NB4 (cell line): ENCODE data around the gene HES2.
"Not testable (repeated sequence)": the region's sequence is repeated elsewhere in the genome, so short reads cannot be mapped to it uniquely, and the experiment has no call there.

Source experiments
- DNase-seq: peaks from one replicate; pipeline ENCODE4 v3.0.0; 2010; ENCODE audit warnings: low read depth
- H3K4me3 ChIP-seq: one replicate; pipeline ENCODE4 v1.5.1; 2011; ENCODE audit warnings: mild to moderate bottlenecking, low read depth, low read length, moderate library complexity
- MYC ChIP-seq: IDR thresholded peaks from 2 replicates; pipeline ENCODE4 v1.6.1; 2011; ENCODE audit warnings: low read depth, low read length
- POLR2A ChIP-seq: IDR thresholded peaks from 2 replicates; pipeline ENCODE4 v1.6.1; 2011; ENCODE audit warnings: mild to moderate bottlenecking; ENCODE audit not compliant: insufficient read length; ENCODE audit errors: extremely low read depth
- TF ChIP-seq, protein P1 (sequence below): IDR thresholded peaks from one replicate; pipeline ENCODE4 v1.5.1; 2012; ENCODE audit warnings: low read depth, low read length
- TF ChIP-seq, protein P2 (sequence below): IDR thresholded peaks from 2 replicates; pipeline ENCODE4 v1.6.1; 2011; ENCODE audit warnings: low read depth, low read length

The HES2 gene

DNA sequence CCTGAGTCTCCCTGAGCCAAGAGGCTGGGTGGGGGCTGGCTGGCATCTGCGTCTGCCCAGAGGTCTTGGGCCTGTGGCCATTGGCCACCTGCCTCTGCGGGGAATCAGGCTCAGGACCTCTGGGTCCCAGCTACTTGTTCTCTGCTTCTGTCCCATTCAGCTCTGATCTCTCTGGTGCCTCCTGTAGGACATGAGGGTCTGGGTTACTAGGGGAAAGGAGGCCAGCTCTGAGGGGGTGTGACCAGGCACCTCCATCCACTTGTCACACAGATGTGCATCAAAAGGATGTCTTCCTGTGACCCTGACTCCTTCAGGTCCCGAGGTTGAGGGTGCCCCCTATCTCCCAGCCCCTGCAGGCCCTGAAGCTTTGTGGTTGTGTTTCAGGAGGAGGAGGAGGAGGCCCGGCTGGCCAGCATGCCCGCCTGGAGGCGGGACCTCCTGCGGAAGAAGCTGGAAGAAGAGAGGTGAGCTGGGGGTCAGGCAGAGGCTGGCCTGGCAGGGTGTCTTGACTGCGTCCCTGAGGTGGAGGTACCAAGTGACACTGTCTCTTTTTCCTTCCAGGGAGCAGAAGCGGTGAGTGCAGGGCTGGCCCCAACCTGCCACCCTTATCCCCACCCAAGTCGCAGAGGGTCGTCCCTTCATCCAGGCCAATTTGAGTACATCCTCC lies 37.2 kb upstream of the HES2 start:
- no peak for DNase-seq

DNA sequence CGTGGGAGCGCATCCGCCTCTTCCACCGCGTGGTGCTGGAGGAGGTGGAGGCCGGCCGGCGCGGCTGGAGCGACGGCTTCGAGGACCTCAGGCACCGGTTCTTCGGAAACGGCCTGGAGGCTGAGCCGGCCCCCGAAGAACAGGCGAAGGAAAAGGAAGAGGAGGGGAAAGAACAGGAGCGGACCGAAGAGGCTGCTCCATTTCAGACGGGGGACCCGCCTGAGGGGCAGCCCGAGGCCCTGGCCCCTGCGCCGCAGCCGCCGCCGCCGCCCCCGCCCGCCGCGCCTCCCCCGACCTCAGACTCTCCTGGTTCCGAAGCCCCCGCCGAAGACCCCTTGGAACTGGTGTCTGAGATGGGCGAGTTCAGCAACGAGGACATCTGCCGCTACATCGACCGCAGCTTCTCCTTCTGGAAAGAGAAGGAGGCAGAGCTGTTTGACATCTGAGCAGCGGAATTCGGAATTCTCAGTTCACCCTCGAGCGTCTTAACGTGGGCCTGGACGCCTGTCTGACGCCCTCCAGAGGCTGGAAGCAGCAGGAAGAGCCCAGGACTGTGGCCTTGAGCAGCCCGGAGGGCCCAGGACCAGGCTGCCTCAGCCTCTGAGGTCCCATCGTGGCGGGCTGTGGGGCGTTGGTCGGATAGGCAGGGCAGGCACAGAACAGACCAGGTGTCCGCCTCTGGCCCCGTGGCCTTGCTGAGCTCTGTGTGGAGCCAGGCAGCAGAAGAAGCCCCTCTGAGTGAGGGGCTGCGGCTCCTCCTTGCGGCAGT lies 36.2 kb upstream of the HES2 start:
- not testable (repeated sequence) for DNase-seq, H3K4me3 ChIP-seq

More for the DNA sequence above, 37.2 kb upstream of the HES2 start:
- no peak overlapping the region for H3K4me3 ChIP-seq
- TF ChIP-seq POLR2A: no peak
- TF ChIP-seq, protein P1, sequence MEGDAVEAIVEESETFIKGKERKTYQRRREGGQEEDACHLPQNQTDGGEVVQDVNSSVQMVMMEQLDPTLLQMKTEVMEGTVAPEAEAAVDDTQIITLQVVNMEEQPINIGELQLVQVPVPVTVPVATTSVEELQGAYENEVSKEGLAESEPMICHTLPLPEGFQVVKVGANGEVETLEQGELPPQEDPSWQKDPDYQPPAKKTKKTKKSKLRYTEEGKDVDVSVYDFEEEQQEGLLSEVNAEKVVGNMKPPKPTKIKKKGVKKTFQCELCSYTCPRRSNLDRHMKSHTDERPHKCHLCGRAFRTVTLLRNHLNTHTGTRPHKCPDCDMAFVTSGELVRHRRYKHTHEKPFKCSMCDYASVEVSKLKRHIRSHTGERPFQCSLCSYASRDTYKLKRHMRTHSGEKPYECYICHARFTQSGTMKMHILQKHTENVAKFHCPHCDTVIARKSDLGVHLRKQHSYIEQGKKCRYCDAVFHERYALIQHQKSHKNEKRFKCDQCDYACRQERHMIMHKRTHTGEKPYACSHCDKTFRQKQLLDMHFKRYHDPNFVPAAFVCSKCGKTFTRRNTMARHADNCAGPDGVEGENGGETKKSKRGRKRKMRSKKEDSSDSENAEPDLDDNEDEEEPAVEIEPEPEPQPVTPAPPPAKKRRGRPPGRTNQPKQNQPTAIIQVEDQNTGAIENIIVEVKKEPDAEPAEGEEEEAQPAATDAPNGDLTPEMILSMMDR: peak; percentile 6

DNA sequence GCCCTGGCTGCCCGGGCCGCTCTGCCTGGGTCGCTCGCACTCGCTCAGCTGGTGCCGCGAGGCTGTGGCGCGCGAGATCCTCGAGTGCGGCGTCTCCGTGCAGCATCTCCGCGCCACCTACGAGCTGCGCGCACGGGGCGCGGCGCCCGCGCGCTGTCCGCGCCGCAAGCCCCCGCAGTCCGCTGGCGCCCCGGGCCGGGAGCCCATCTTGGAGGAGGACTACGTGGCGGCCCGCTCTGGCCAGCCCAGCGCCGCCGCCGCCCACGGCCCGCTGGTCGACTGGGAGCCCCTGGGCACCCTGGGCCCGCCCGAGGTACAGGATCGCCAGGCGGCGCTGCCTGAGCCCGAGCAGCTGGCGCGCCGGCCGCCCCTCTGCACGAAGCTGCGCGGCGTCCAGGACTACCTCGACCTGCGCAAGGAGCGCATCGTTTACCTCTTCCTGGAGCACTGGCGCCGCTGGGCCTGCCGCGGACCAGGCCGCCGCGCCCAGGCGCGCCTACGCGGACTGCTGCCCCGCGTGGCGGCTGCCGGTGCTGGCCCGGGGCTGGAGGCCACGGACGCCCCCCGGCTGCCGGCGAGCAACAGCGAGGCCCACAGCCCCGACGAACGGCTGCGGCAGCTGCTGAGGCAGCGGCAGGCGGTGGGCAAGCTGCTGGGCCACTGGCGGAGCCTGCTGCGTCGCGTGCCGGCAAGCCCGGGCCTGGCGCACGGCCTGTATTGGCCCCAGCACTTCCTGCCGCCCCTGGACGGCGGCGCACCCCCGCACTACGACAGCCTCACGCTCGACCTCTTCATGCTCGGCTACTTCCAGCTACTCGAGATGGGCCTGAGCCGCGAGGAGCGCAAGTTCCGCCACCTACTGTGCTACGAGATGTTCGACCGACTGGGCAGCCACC lies 35.4 kb upstream of the HES2 start:
- DNase-seq: peak; percentile 54
- TF ChIP-seq POLR2A: no peak
- no peak for TF ChIP-seq MYC
- TF ChIP-seq, protein P1: no peak
- TF ChIP-seq, protein P2, sequence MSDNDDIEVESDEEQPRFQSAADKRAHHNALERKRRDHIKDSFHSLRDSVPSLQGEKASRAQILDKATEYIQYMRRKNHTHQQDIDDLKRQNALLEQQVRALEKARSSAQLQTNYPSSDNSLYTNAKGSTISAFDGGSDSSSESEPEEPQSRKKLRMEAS: no peak
- no peak overlapping the region for H3K4me3 ChIP-seq

DNA sequence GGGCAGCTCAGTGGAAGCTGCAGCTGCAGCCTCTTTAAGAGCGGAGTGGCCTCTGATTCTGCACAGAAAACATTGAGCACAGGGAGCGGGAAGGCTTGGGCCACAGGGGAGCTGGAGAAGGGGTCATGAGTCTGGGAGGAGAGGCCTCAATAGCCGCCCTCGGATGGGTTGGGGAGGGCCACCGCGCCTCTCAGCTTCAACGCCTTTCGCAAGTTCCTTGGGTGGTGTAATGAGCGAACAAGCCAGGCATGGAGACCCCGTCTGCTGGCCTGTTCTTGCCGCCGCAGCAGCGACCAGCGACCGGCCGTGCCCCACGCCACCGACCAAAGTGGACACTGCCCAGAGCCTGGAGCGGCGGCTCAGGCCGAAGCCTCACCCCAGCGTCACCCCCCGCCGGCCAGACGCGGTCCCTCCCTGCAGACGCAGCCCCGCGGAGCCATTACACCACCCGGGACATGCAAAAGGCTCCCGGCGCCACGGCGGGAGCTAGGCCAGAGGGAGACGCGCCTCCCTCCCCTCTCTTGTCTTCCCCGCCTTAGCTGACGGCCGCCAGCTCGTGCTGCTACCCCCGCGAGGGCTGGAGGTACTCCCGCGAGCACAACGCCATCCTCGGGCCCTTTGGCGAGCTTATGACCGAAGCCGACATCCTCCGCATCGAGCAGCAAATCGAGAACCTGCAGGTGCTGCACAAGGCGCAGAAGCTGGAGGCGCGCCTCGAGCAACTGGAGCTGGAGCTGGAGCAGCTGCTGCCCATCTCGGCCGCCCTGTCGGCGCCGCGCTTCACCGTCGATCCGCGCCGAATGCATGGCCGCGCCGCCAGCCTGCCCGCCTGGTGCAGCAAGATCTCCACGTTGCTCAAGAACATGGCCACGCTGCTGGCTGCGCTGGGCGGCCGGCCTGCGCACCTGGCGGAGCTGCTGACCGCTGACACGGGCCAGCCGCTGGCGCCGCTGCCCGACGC lies 34.5 kb upstream of the HES2 start:
- peak; percentile 47 for DNase-seq
- not testable (repeated sequence) for H3K4me3 ChIP-seq

DNA sequence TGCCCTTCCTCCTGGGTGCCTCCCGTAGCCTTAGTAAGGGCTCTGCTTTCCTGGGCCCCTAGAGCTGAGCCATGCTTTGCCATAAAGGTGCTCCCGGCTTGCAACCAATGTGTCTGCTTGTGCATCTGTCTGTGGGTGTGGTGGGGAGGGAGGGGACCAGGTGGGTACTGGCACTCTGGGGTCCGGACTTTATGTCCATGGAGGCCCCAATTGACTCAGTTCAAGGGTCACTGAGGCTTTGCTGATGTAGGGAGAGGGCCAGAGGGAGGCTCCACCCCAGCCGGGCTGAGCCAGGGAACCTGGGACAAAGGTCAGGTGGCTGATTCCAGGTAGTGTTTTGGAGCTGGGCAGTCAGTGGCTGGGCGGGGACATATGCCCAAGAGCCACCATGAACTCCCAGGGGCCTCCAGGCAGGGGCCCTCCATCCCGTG lies 31.2 kb upstream of the HES2 start:
- no peak overlapping the region for H3K4me3 ChIP-seq
- no peak for TF ChIP-seq MYC
- TF ChIP-seq, protein P1: no peak
- no peak for TF ChIP-seq POLR2A
- DNase-seq: no peak

DNA sequence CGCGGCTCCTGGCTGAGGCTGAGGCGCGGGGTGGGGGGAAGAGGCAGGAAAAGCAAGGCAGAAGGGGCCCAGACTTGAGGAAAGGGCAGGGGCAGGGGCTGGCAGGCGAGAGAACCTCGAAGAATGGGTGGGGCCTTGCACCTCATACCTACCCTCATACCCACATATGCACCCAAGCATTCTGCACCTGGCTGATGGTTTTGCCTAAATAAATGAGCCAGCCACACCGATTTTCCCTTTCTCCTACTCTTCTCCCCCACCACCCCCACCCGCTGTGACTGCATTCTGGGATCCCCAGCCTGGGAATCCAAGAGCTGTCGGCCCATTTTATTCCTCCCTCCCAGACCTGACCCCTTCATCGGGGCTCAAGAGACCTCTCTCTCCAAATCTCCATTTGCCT lies 30.8 kb upstream of the HES2 start:
- not testable (repeated sequence) for DNase-seq, H3K4me3 ChIP-seq

DNA sequence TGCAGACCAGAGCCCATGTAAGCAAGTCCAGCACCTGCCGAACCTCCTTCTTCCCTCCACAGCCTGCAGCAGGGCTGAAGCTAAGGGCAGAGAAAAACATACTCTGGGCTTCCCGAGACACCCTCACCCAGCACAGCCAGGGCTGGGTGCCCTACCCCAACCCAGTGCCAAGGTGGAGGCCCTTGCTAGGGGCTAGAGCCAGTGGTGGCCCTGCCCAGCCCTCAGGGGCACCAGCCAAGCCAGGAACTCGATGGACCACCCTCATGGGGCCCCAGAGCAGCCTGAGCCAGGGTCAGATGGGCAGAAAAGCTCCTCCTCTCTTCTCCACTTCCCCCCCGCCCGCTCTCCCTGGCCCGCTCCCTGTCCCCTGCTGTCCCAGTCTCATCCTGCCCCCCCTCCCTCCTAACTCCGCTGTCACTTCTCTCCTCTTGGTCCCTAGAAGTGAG lies 30.3 kb upstream of the HES2 start:
- DNase-seq: no peak
- no peak overlapping the region for H3K4me3 ChIP-seq
- TF ChIP-seq, protein P2: no peak
- TF ChIP-seq POLR2A: no peak
- TF ChIP-seq MYC: no peak
- TF ChIP-seq, protein P1: no peak
